ENCODE results near the gene PRELID3B.
"Not testable (repeated sequence)": the region's sequence is repeated elsewhere in the genome, so short reads cannot be mapped to it uniquely, and the experiment has no call there.

The PRELID3B gene

DNA sequence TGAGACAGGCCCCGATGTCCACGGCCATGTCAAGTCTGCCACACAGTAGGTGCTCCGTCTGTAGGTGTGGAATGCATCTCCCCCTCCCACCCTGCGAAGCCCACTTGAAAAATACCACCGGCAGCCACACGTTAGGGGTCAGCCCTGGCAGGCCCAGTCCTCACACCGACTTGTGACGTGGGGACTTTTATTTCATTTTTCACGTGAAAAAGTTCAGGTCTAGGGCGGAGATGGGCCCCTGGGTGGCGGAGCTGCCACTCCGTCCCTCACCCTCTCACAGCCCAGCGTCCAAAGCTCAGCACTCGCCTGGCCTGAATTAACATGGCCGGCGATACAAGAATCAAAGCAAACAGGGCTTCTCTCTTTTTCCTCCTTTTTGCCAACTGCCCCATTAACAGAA lies 27.2 kb downstream of the PRELID3B start:
- Mint-ChIP-seq H3K4me1 (peaks cover 61% of the 10 kb centered on the region), H3K27me3 (peaks cover 10% of the 10 kb centered on the region), H3K36me3 (no peaks in the 10 kb centered on the region), H3K27ac (no peak overlapping the region), H3K9me3 (no peaks in the 10 kb centered on the region), H3K4me3 (no peak overlapping the region)
- DNase-seq, result no peak
- CTCF ChIA-PET, result no interaction called here

GRCh38 chr20:59014680-59015389 lies 27.8 kb downstream of the PRELID3B start:
- Mint-ChIP-seq H3K9me3 (no peaks in the 10 kb centered on the region), H3K27me3 (peaks cover 15% of the 10 kb centered on the region), H3K27ac (no peak overlapping the region), H3K4me1 (peaks cover 65% of the 10 kb centered on the region), H3K36me3 (no peaks in the 10 kb centered on the region), H3K4me3 (no peak overlapping the region)
- no peak for DNase-seq
- CTCF ChIA-PET, result no interaction called here

GRCh38 chr20:59013959-59014608 lies 28.5 kb downstream of the PRELID3B start:
- H3K4me1 Mint-ChIP-seq, result peaks cover 66% of the 10 kb centered on the region
- CTCF ChIA-PET, result no interaction called here
- DNase-seq, result peak; percentile 66
- H3K9me3 Mint-ChIP-seq, result no peaks in the 10 kb centered on the region
- no peak overlapping the region for H3K4me3 Mint-ChIP-seq
- H3K27ac Mint-ChIP-seq, result peak overlapping the region; percentile 35
- peaks cover 23% of the 10 kb centered on the region for H3K27me3 Mint-ChIP-seq
- H3K36me3 Mint-ChIP-seq, result no peaks in the 10 kb centered on the region

GRCh38 chr20:59013031-59013951 lies 29.3 kb downstream of the PRELID3B start:
- Mint-ChIP-seq H3K27ac (peak overlapping the region; percentile 57), H3K36me3 (no peaks in the 10 kb centered on the region), H3K27me3 (peaks cover 31% of the 10 kb centered on the region), H3K4me1 (peaks cover 66% of the 10 kb centered on the region), H3K4me3 (no peak overlapping the region), H3K9me3 (no peaks in the 10 kb centered on the region)
- DNase-seq, result no peak
- CTCF ChIA-PET, result no interaction called here

GRCh38 chr20:59011874-59012157 lies 30.8 kb downstream of the PRELID3B start:
- CTCF ChIA-PET, DNase-seq, H3K9me3 Mint-ChIP-seq, H3K27ac Mint-ChIP-seq, H3K4me3 Mint-ChIP-seq, H3K36me3 Mint-ChIP-seq: not testable (repeated sequence)
- peaks cover 61% of the 10 kb centered on the region for H3K4me1 Mint-ChIP-seq
- H3K27me3 Mint-ChIP-seq, result peaks cover 35% of the 10 kb centered on the region

- CTCF ChIA-PET, result no interaction called here
- peaks cover 35% of the 10 kb centered on the region for H3K27me3 Mint-ChIP-seq
- H3K4me1 Mint-ChIP-seq, result peaks cover 56% of the 10 kb centered on the region
- H3K36me3 Mint-ChIP-seq, result no peaks in the 10 kb centered on the region
- H3K9me3 Mint-ChIP-seq, result no peaks in the 10 kb centered on the region
- no peak overlapping the region for H3K27ac Mint-ChIP-seq
- DNase-seq, result peak; percentile 64
- no peak overlapping the region for H3K4me3 Mint-ChIP-seq
Observed at GRCh38 chr20:59010995-59011873, 31.4 kb downstream of the PRELID3B start.

- Mint-ChIP-seq H3K27me3 (peaks cover 35% of the 10 kb centered on the region), H3K9me3 (no peaks in the 10 kb centered on the region), H3K36me3 (no peaks in the 10 kb centered on the region), H3K4me1 (peaks cover 59% of the 10 kb centered on the region), H3K27ac (no peak overlapping the region), H3K4me3 (no peak overlapping the region)
- no peak for DNase-seq
- CTCF ChIA-PET, result no interaction called here
Observed at GRCh38 chr20:59010321-59010994, 32.1 kb downstream of the PRELID3B start.

DNA sequence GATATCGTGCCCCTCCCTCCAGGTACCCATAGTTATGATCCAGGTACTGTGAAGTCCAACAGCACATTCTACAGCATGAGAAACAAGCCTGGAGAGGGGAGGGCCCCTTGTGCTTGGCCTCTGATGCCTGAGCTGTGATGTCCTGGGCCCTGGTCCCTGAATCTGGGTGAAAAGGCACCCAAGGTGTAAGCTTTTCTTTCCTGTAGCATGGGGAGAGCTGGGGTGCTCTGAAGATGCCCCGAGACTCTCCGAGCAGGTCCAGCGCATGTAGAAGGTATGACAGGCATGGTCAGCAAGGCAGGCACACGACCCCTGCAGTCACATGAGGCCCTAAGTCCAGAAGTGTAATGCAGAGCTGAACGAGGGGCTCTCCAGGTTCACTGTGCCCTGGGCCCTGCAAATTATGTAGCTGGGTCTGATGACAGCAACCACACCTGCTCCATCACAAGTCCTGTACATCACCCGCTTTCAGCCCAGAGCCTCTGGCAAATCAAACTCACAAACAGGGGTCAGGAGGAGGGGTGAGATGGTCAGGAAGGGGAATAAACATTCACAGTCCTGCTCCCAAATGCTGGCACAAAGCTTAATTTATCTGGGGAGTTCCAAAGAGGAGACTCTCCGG lies 33.8 kb downstream of the PRELID3B start:
- no peaks in the 10 kb centered on the region for H3K9me3 Mint-ChIP-seq
- H3K27me3 Mint-ChIP-seq, result peaks cover 35% of the 10 kb centered on the region
- CTCF ChIA-PET, result interaction anchor here (0.6 kb wide), 1 partner anchor 331 kb away, joined by 4 read pairs; no protein-coding TSS in a partner anchor
- H3K4me1 Mint-ChIP-seq, result peaks cover 63% of the 10 kb centered on the region
- no peak overlapping the region for H3K27ac Mint-ChIP-seq
- H3K36me3 Mint-ChIP-seq, result peaks cover 2% of the 10 kb centered on the region
- no peak overlapping the region for H3K4me3 Mint-ChIP-seq
- DNase-seq, result no peak

DNA sequence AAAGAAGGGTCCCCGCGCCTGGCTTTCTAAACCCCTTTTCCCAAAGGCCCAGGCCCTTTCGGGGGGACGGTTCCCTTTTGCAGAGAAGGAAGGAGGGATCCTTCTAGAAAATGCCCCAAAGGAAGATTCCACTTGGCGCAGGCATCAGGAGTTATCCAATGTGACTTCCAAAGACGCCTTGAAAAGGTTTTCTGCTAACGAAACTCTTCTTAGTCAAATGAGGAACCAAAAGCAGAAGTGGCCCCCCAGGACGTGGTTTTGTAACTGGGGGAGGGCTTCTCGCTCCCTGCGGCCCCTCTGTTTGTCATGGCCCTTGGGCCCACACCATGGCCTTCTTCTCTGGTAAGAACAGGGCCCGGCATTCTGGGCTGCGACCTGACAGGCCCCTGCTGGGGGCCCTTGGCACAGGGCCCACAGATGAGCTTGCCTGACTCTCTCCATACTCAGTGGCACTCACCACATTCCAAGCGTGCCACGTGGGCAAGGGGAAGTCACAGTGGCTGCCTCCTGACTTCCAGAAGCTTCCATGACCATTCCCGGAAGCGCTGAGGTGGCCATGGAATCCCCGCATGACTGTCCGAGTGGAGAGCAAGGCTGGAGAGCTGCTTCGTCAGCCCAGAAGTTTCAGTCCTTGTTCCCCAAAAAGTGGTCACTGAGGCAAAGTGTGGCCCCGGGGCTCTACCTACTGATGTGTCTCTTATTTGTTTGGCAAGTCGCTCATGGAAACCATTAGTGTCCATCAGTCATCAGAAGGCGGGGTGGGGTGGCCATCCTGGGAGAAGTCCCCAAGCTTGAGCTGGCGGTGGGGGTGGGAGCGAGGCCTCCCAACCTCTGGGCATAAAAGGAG lies 34.7 kb downstream of the PRELID3B start:
- DNase-seq, result no peak
- Mint-ChIP-seq H3K27ac (no peak overlapping the region), H3K9me3 (no peaks in the 10 kb centered on the region), H3K27me3 (peaks cover 31% of the 10 kb centered on the region), H3K4me1 (peaks cover 64% of the 10 kb centered on the region), H3K36me3 (peaks cover 9% of the 10 kb centered on the region), H3K4me3 (peak overlapping the region; percentile 75)
- CTCF ChIA-PET, result no interaction called here

GRCh38 chr20:59006864-59007664 lies 35.5 kb downstream of the PRELID3B start, which contains the start of gene CTSZ:
Gene CTSZ, minus strand, starts transcription at chr20:59007254. Its CDS starts 126 bp downstream, at chr20:59007128.
- Mint-ChIP-seq H3K36me3 (peaks cover 17% of the 10 kb centered on the region), H3K4me1 (peaks cover 64% of the 10 kb centered on the region)
- CTCF ChIA-PET, result no interaction called here

DNA sequence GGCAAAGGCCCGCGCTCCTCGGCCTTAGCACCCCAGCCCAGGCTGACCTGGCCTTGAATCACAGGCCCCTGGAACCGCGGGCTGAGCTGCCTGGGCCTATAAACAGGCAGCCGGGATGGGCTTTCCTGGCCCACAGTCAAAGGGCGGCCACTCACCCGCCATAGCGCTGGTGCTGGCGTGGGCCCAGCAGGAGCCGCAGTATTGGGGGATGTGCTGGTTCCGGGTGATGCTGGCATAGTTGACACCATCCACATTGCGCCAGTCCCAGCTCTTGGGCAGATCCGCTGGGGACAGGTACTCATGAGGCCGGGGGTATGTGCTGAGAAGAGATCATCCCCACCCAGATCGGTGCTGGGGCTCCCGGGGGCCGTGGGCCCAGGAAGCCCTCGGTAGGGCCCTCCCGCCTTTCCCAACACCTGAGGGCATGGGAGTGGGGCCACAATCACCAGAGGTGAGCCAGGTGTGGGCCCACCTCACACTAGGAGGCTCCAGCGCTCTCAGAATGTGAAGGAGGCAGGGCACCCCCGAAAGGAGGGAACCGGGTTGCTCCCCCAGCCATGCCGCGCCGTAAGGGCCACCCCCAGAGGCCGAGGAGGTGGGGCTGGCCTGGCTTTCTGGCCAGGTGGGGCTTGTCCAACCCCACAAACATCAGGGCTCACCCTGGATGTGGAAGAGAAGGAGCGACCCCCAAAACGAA lies 36.3 kb downstream of the PRELID3B start:
- Mint-ChIP-seq H3K4me3 (peak overlapping the region; percentile 79), H3K36me3 (peaks cover 22% of the 10 kb centered on the region), H3K27ac (peak overlapping the region; percentile 56), H3K27me3 (peaks cover 31% of the 10 kb centered on the region), H3K9me3 (no peaks in the 10 kb centered on the region), H3K4me1 (peaks cover 57% of the 10 kb centered on the region)
- CTCF ChIA-PET, result no interaction called here
- DNase-seq, result peak; percentile 30

More at GRCh38 chr20:59006864-59007664, 35.5 kb downstream of the PRELID3B start, which contains the start of gene CTSZ:
- Mint-ChIP-seq H3K27me3 (peaks cover 31% of the 10 kb centered on the region), H3K9me3 (no peaks in the 10 kb centered on the region), H3K4me3 (peak within 1 kb of the TSS; percentile 79), H3K27ac (peak within 1 kb of the TSS; percentile 56)
- peak; percentile 70 for DNase-seq

Data from activated naive CD4-positive, alpha-beta T cell treated with anti-CD3 and anti-CD28 coated beads, Interleukin-2, amount 10 ng/mL, durations not matched to agents 7 days and 5 days (primary cell).